NOMO-1 treated with DMSO at 0.1 percent for 48 hours (cell line): ENCODE measurements around the gene RNF141.

Source experiments
- DNase-seq: peaks from one replicate; lab custom pipeline; 2025; ENCODE audit not compliant: unreplicated experiment; lab: John Stamatoyannopoulos, UW

The RNF141 gene

GRCh38 chr11:10484461-10485180 lies 56.4 kb downstream of the RNF141 start:
- DNase-seq, result no peak

- no peak for DNase-seq
Measured at GRCh38 chr11:10483584-10483983, 57.4 kb downstream of the RNF141 start.

GRCh38 chr11:10483174-10483573 lies 57.8 kb downstream of the RNF141 start:
- no peak for DNase-seq

GRCh38 chr11:10481560-10482349 lies 59.2 kb downstream of the RNF141 start:
- DNase-seq, result no peak

- DNase-seq, result no peak
Measured at GRCh38 chr11:10480760-10481159, 60.2 kb downstream of the RNF141 start.

GRCh38 chr11:10480026-10480425 lies 61.0 kb downstream of the RNF141 start:
- no peak for DNase-seq

GRCh38 chr11:10478574-10479550 lies 62.1 kb downstream of the RNF141 start:
- no peak for DNase-seq

GRCh38 chr11:10478066-10478465 lies 62.9 kb downstream of the RNF141 start:
- DNase-seq, result no peak

- no peak for DNase-seq
Measured at GRCh38 chr11:10477690-10478046, 63.3 kb downstream of the RNF141 start.

- no peak for DNase-seq
Measured at GRCh38 chr11:10476927-10477689, 63.9 kb downstream of the RNF141 start.

- no peak for DNase-seq
Measured at GRCh38 chr11:10476342-10476741, 64.6 kb downstream of the RNF141 start.

GRCh38 chr11:10474551-10474950 lies 66.4 kb downstream of the RNF141 start:
- no peak for DNase-seq

GRCh38 chr11:10473371-10473770 lies 67.6 kb downstream of the RNF141 start:
- DNase-seq, result no peak

GRCh38 chr11:10462746-10463300 lies 78.2 kb downstream of the RNF141 start:
- no peak for DNase-seq
